MM.1S (cell line): ENCODE data around the gene RAX.

Experiments used
- DNase-seq: peaks from one replicate; pipeline ENCODE4 v3.0.0-alpha.2; 2015
- H2AFZ ChIP-seq: fragments of 300-600 bp; sonication (generic); 2 replicates; pipeline ENCODE4 v1.6.0; 2016; ENCODE audit warnings: antibody characterized with exemption, low read length
- H3F3A ChIP-seq: fragments of 300-600 bp; sonication (generic); 2 replicates; pipeline ENCODE4 v1.6.1; 2016; ENCODE audit warnings: mild to moderate bottlenecking, antibody characterized with exemption, low read length, moderate library complexity, mixed read lengths; ENCODE audit not compliant: insufficient read depth
- H3K27ac ChIP-seq: fragments of 300-600 bp; sonication (generic); 2 replicates; pipeline ENCODE4 v1.5.1; 2016; ENCODE audit warnings: mild to moderate bottlenecking, low read length
- H3K27me3 ChIP-seq: fragments of 300-600 bp; sonication (generic); replicated peaks from 2 replicates; pipeline ENCODE4 v1.6.0; 2016; ENCODE audit warnings: low read length; ENCODE audit not compliant: insufficient read depth
- H3K36me3 ChIP-seq: fragments of 300-600 bp; sonication (generic); replicated peaks from 2 replicates; pipeline ENCODE4 v1.6.1; 2016; ENCODE audit warnings: mild to moderate bottlenecking, low read length, mixed read lengths; ENCODE audit not compliant: insufficient read depth
- H3K4me1 ChIP-seq: fragments of 300-600 bp; sonication (generic); 2 replicates; pipeline ENCODE4 v1.6.1; 2016; ENCODE audit warnings: low read length, mixed read lengths
- H3K4me2 ChIP-seq: fragments of 300-600 bp; sonication (generic); 2 replicates; pipeline ENCODE4 v1.6.0; 2016; ENCODE audit warnings: low read depth, low read length
- H3K4me3 ChIP-seq: fragments of 300-600 bp; sonication (generic); 2 replicates; pipeline ENCODE4 v1.5.1; 2016; ENCODE audit warnings: low read length, mixed read lengths
- H3K79me2 ChIP-seq: fragments of 300-600 bp; sonication (generic); 2 replicates; pipeline ENCODE4 v1.6.1; 2016; ENCODE audit warnings: mixed run types, low read length, mixed read lengths
- H3K9ac ChIP-seq: fragments of 300-600 bp; sonication (generic); 2 replicates; pipeline ENCODE4 v1.6.1; 2016; ENCODE audit warnings: low read length, mixed read lengths
- H3K9me2 ChIP-seq: fragments of 300-600 bp; sonication (generic); replicated peaks from 2 replicates; pipeline ENCODE4 v1.6.1; 2016; ENCODE audit warnings: mild to moderate bottlenecking, low read length, mixed read lengths; ENCODE audit not compliant: insufficient read depth
- H3K9me3 ChIP-seq: fragments of 300-600 bp; sonication (generic); replicated peaks from 2 replicates; pipeline ENCODE4 v1.6.1; 2016; ENCODE audit warnings: mild to moderate bottlenecking, low read length, mixed read lengths; ENCODE audit not compliant: insufficient read depth
- H4K20me1 ChIP-seq: fragments of 300-600 bp; sonication (generic); 2 replicates; pipeline ENCODE4 v1.6.1; 2016; ENCODE audit warnings: mild to moderate bottlenecking, low read length, moderate library complexity, mixed read lengths; ENCODE audit not compliant: insufficient read depth
- EZH2 ChIP-seq: fragments of 300-600 bp; sonication (generic); optimal IDR thresholded peaks from 2 replicates; pipeline ENCODE3; 2017; ENCODE audit warnings: low read depth, mild to moderate bottlenecking, antibody characterized with exemption, low read length, mixed read lengths
- EZH2phosphoT487 ChIP-seq: fragments of 300-600 bp; sonication (generic); IDR thresholded peaks from 2 replicates; pipeline ENCODE4 v1.6.1; 2018; ENCODE audit warnings: antibody characterized with exemption, low read length
- TF ChIP-seq, protein P1 (sequence below): fragments of 300-600 bp; sonication (generic); IDR thresholded peaks from 2 replicates; pipeline ENCODE4 v1.5.1; 2016; ENCODE audit warnings: antibody characterized with exemption, low read length, mixed read lengths

Gene RAX

DNA sequence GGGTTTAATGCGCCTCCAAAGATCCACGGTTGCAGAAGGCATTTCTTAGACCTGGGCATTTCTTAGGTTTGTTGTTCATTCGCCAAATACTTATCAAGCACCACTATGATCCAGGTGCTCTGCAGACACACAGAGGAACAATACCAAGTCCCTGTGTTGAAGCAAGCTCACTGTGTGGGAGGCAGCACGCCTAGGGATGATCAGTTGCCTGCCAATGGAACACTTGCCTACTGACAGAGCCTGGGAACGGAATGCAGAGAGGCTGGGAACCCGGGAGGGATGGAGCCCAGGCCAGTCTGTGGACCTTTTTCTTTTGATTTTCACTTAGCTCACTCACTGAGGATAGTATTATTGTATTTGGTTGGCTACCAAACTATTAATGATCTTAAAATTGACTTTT, 55.2 kb downstream of the RAX start:
- no peaks in the 10 kb centered on the region for H3K27me3 ChIP-seq
- no peak for TF ChIP-seq EZH2
- TF ChIP-seq, protein P1, sequence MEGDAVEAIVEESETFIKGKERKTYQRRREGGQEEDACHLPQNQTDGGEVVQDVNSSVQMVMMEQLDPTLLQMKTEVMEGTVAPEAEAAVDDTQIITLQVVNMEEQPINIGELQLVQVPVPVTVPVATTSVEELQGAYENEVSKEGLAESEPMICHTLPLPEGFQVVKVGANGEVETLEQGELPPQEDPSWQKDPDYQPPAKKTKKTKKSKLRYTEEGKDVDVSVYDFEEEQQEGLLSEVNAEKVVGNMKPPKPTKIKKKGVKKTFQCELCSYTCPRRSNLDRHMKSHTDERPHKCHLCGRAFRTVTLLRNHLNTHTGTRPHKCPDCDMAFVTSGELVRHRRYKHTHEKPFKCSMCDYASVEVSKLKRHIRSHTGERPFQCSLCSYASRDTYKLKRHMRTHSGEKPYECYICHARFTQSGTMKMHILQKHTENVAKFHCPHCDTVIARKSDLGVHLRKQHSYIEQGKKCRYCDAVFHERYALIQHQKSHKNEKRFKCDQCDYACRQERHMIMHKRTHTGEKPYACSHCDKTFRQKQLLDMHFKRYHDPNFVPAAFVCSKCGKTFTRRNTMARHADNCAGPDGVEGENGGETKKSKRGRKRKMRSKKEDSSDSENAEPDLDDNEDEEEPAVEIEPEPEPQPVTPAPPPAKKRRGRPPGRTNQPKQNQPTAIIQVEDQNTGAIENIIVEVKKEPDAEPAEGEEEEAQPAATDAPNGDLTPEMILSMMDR: no peak
- TF ChIP-seq EZH2phosphoT487: no peak
- DNase-seq: no peak

More for the DNA sequence above, 55.2 kb downstream of the RAX start:
- Histone ChIP-seq H3K79me2 (no peaks in the 10 kb centered on the region), H3K4me1 (no peaks in the 10 kb centered on the region), H3K4me2 (no peak overlapping the region), H2AFZ (no peak overlapping the region), H3K36me3 (no peaks in the 10 kb centered on the region), H4K20me1 (no peaks in the 10 kb centered on the region), H3F3A (no peaks in the 10 kb centered on the region), H3K9me2 (no peaks in the 10 kb centered on the region), H3K27ac (no peak overlapping the region), H3K4me3 (no peak overlapping the region), H3K9me3 (no peaks in the 10 kb centered on the region), H3K9ac (no peak overlapping the region)
